Esophagus muscularis mucosa (tissue), 3 donors: ENCODE measurements around the gene DOK4.

ENCODE experiments used
- POLR2A ChIP-seq: fragments of 450-650 bp; IDR thresholded peaks from one replicate; pipeline ENCODE4 v1.6.1; 2017; ENCODE audit warnings: antibody characterized with exemption, moderate library complexity, mild to moderate bottlenecking, low read depth
- POLR2AphosphoS5 ChIP-seq, 2 donors: sonication (generic); formaldehyde crosslinking; IDR thresholded peaks; one replicate each; pipeline ENCODE4 v1.6.1; 2017; ENCODE audit warnings: antibody characterized with exemption in 2 of 2
- TF ChIP-seq, protein P1 (sequence below), 3 experiments: fragments of 200-600 bp in 2 of 3; fragments of 450-650 bp in 1 of 3; sonication (generic) in 2 of 3; IDR thresholded peaks; one replicate each; pipeline ENCODE4 v1.5.1; 2017 to 2019; ENCODE audit warnings: antibody characterized with exemption in 3 of 3, mild to moderate bottlenecking in 2 of 3, moderate library complexity in 1 of 3

DNA sequence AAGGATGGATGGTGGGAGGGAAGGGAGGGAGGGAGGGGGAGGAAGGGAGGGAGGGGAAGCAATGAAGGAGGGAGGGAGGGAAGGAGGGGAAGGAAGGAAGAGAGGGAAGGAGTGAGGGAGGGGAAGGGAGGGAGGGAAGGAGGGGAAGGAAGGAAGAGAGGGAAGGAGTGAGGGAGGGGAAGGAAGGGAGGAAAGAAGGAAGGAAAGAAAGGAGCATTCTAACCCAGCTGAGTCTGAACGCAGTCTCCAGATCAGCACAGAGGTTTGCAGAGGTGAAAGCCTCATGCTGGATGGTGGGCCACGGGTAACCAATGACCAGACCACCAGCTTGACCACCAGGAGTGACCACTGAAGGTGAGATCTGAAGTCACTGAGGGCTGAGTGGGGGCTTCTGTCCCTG is 63.1 kb downstream of the DOK4 start:
- TF ChIP-seq, protein P1, sequence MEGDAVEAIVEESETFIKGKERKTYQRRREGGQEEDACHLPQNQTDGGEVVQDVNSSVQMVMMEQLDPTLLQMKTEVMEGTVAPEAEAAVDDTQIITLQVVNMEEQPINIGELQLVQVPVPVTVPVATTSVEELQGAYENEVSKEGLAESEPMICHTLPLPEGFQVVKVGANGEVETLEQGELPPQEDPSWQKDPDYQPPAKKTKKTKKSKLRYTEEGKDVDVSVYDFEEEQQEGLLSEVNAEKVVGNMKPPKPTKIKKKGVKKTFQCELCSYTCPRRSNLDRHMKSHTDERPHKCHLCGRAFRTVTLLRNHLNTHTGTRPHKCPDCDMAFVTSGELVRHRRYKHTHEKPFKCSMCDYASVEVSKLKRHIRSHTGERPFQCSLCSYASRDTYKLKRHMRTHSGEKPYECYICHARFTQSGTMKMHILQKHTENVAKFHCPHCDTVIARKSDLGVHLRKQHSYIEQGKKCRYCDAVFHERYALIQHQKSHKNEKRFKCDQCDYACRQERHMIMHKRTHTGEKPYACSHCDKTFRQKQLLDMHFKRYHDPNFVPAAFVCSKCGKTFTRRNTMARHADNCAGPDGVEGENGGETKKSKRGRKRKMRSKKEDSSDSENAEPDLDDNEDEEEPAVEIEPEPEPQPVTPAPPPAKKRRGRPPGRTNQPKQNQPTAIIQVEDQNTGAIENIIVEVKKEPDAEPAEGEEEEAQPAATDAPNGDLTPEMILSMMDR (IDR thresholded peaks at IDR 0.05), result no peak
- TF ChIP-seq POLR2A (no peak), POLR2AphosphoS5 (IDR thresholded peaks at IDR 0.05) (no peak)
